Liver (tissue), 9 donors: ENCODE data around the gene ZDHHC11. TPM values are rescaled to one million over a fixed set of nuclear protein-coding genes. Genes with fewer than 3 reads are reported as not detected.
"Not testable (repeated sequence)": the region's sequence is repeated elsewhere in the genome, so short reads cannot be mapped to it uniquely, and the experiment has no call there.

Experiments used
- DNase-seq: peaks from one replicate; pipeline ENCODE4 v3.0.0-alpha.2; 2017; ENCODE audit warnings: low spot score
- H3K27ac ChIP-seq, 2 donors: one replicate each; pipeline ENCODE4 v1.7.0; 2013; ENCODE audit warnings: inconsistent platforms in 2 of 2, low read length in 2 of 2, control low read depth in 1 of 2, low read depth in 1 of 2, mild to moderate bottlenecking in 1 of 2
- H3K27me3 ChIP-seq, 4 donors: one replicate each; pipeline versions ENCODE4 v1.6.1 to v1.7.0; 2013; ENCODE audit warnings: low read length in 3 of 4, inconsistent platforms in 1 of 4, mild to moderate bottlenecking in 1 of 4, moderate library complexity in 1 of 4; ENCODE audit not compliant: control insufficient read depth in 4 of 4, insufficient read depth in 4 of 4
- H3K36me3 ChIP-seq, 4 donors: one replicate each; pipeline versions ENCODE4 v1.6.1 to v1.7.0; 2013; ENCODE audit warnings: low read length in 3 of 4, mild to moderate bottlenecking in 3 of 4, low read depth in 1 of 4, moderate library complexity in 1 of 4; ENCODE audit not compliant: control insufficient read depth in 4 of 4, insufficient read depth in 3 of 4
- H3K4me1 ChIP-seq, 4 donors: one replicate each; pipeline versions ENCODE4 v1.6.1 to v1.7.0; 2013; ENCODE audit warnings: low read length in 3 of 4, mild to moderate bottlenecking in 3 of 4, moderate library complexity in 1 of 4; ENCODE audit not compliant: control insufficient read depth in 4 of 4, insufficient read depth in 4 of 4
- H3K4me3 ChIP-seq, 3 donors: one replicate each; pipeline versions ENCODE4 v1.6.1 to v1.7.0; 2013; ENCODE audit warnings: low read length in 3 of 3, control low read depth in 1 of 3, low read depth in 1 of 3, mild to moderate bottlenecking in 1 of 3
- H3K9ac ChIP-seq, 2 donors: one replicate each; pipeline ENCODE4 v1.7.0; 2013; ENCODE audit warnings: low read length in 2 of 2, mild to moderate bottlenecking in 2 of 2, moderate library complexity in 2 of 2, control low read depth in 1 of 2, low read depth in 1 of 2
- H3K9me3 ChIP-seq, 4 donors: one replicate each; pipeline versions ENCODE4 v1.6.1 to v1.7.0; 2013; ENCODE audit warnings: low read length in 3 of 4; ENCODE audit not compliant: control insufficient read depth in 4 of 4
- CTCF ChIP-seq: fragments of 150-350 bp; IDR thresholded peaks from 2 replicates; pipeline ENCODE4 v1.5.1; 2017; ENCODE audit warnings: improper control_type of control experiment, low read depth, low read length; ENCODE audit not compliant: missing input control
- EGR1 ChIP-seq, 2 donors: IDR thresholded peaks; 2 replicates each; pipeline ENCODE4 v1.6.1; 2016 to 2018; ENCODE audit warnings: antibody characterized with exemption in 2 of 2, low read depth in 2 of 2
- FOXA1 ChIP-seq: IDR thresholded peaks from 2 replicates; pipeline ENCODE4 v1.6.1; 2016; ENCODE audit warnings: antibody characterized with exemption
- FOXA2 ChIP-seq: IDR thresholded peaks from 2 replicates; pipeline ENCODE4 v1.6.1; 2016; ENCODE audit warnings: antibody characterized with exemption
- GABPA ChIP-seq, 2 donors: IDR thresholded peaks in 1 of 2; conservative IDR thresholded peaks in 1 of 2; 2 replicates each; pipeline ENCODE4 v1.6.1; 2016; ENCODE audit warnings: antibody characterized with exemption in 2 of 2, mild to moderate bottlenecking in 1 of 2, moderate library complexity in 1 of 2
- HNF4A ChIP-seq, 2 donors: conservative IDR thresholded peaks; 2 replicates each; pipeline ENCODE4 v1.6.1; 2016; ENCODE audit warnings: antibody characterized with exemption in 2 of 2, mild to moderate bottlenecking in 2 of 2
- HNF4G ChIP-seq: IDR thresholded peaks from 2 replicates; pipeline ENCODE4 v1.6.1; 2016; ENCODE audit warnings: antibody characterized with exemption
- JUND ChIP-seq, 2 donors: IDR thresholded peaks; 2 replicates each; pipeline ENCODE4 v1.6.1; 2016; ENCODE audit warnings: antibody characterized with exemption in 2 of 2
- NR2F2 ChIP-seq: IDR thresholded peaks from 2 replicates; pipeline ENCODE4 v1.6.1; 2016; ENCODE audit warnings: antibody characterized with exemption
- RAD21 ChIP-seq, 2 donors: IDR thresholded peaks; 2 replicates each; pipeline ENCODE4 v1.6.1; 2016; ENCODE audit warnings: antibody characterized with exemption in 2 of 2, mild to moderate bottlenecking in 2 of 2
- RXRA ChIP-seq, 2 donors: IDR thresholded peaks; 2 replicates each; pipeline ENCODE4 v1.6.1; 2017 to 2018; ENCODE audit warnings: antibody characterized with exemption in 2 of 2, mild to moderate bottlenecking in 1 of 2
- SP1 ChIP-seq: IDR thresholded peaks from 2 replicates; pipeline ENCODE4 v1.6.1; 2018; ENCODE audit warnings: antibody characterized with exemption, mild to moderate bottlenecking
- TAF1 ChIP-seq: conservative IDR thresholded peaks from 2 replicates; pipeline ENCODE4 v1.6.1; 2016; ENCODE audit warnings: antibody characterized with exemption, mild to moderate bottlenecking
- YY1 ChIP-seq: IDR thresholded peaks from 2 replicates; pipeline ENCODE4 v1.6.1; 2016; ENCODE audit warnings: antibody characterized with exemption, mild to moderate bottlenecking
- ZBTB33 ChIP-seq: IDR thresholded peaks from 2 replicates; pipeline ENCODE4 v1.6.1; 2016; ENCODE audit warnings: antibody characterized with exemption
- WGBS: extraction: QIAGEN DNeasy Blood & Tissue Kit; methylation state at CpG from one replicate; pipeline ENCODE4 v1.1.7; 2013; 5-methylcytosine and 5-hydroxymethylcytosine counted together
- polyA plus RNA-seq, 2 donors: library from polyadenylated mRNA; stranded (reverse) in 1 of 2; unstranded in 1 of 2; fragments of 200-250 nt in 1 of 2; fragments of >200 nt in 1 of 2; fragmentation: Nextera tagmentation in 1 of 2; extraction: Ambion mirVana in 1 of 2; gene quantifications; one replicate each; pipeline versions ENCODE4 v1.2.1 to v1.2.3, GENCODE V29; 2013 to 2015
- total RNA-seq, 2 donors: library from RNA; depleted of rRNA; stranded (reverse); fragments of >200 nt; gene quantifications; one replicate each; pipeline ENCODE4 v1.2.3, GENCODE V29; 2014
- TF ChIP-seq, protein P1 (sequence below): IDR thresholded peaks from 2 replicates; pipeline ENCODE4 v1.6.1; 2016; ENCODE audit warnings: antibody characterized with exemption
- TF ChIP-seq, protein P2 (sequence below): IDR thresholded peaks from 2 replicates; pipeline ENCODE4 v1.6.1; 2016; ENCODE audit warnings: antibody characterized with exemption, mild to moderate bottlenecking
- donor health status: healthy.
- donor health status: healthy.
- donor health status: healthy.
- donor health status: healthy.
- donor health status: healthy.

ZDHHC11 gene
- total and polyA plus RNA-seq, 4 donors = 0.93 to 3.2 (median 1.3) TPM

DNA sequence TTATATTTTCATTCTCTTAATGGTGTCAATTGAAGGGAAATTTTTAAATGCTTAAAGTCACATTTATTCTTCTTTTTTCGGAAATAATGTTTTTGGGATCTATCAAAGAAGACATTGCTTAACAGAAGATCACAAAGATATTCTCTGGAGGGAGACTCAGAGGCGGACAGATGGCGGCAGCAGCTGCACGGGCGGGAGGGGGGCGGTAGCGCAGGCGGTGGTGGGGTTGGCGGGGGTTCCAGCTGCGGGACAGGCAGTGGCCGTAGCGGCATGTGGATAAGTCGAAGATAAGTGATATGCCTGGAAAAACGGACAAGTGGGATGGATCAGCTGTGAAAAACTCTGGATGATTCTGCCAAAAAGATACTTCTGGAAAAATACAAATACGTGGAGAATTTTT lies 34.6 kb downstream of the ZDHHC11 start:
- DNase-seq = no peak
- no peak for TF ChIP-seq GABPA (IDR thresholded peaks at IDR 0.05 in 1 of 2, conservative IDR thresholded peaks at IDR 0.05 in 1 of 2)
- TF ChIP-seq YY1 = no peak
- TF ChIP-seq NR2F2 = no peak
- TF ChIP-seq ZBTB33 = no peak
- TF ChIP-seq FOXA2 = no peak
- no peak for TF ChIP-seq SP1
- TF ChIP-seq EGR1 (IDR thresholded peaks at IDR 0.05; ENCODE audit: low read depth in 2 of 2) = no peak
- no peak for TF ChIP-seq HNF4A (conservative IDR thresholded peaks at IDR 0.05)
- TF ChIP-seq JUND (IDR thresholded peaks at IDR 0.05) = no peak
- no peak for TF ChIP-seq HNF4G
- no peak for TF ChIP-seq RAD21 (IDR thresholded peaks at IDR 0.05)
- TF ChIP-seq RXRA (IDR thresholded peaks at IDR 0.05) = no peak
- TF ChIP-seq, protein P1, sequence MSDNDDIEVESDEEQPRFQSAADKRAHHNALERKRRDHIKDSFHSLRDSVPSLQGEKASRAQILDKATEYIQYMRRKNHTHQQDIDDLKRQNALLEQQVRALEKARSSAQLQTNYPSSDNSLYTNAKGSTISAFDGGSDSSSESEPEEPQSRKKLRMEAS = no peak
- TF ChIP-seq, protein P2, sequence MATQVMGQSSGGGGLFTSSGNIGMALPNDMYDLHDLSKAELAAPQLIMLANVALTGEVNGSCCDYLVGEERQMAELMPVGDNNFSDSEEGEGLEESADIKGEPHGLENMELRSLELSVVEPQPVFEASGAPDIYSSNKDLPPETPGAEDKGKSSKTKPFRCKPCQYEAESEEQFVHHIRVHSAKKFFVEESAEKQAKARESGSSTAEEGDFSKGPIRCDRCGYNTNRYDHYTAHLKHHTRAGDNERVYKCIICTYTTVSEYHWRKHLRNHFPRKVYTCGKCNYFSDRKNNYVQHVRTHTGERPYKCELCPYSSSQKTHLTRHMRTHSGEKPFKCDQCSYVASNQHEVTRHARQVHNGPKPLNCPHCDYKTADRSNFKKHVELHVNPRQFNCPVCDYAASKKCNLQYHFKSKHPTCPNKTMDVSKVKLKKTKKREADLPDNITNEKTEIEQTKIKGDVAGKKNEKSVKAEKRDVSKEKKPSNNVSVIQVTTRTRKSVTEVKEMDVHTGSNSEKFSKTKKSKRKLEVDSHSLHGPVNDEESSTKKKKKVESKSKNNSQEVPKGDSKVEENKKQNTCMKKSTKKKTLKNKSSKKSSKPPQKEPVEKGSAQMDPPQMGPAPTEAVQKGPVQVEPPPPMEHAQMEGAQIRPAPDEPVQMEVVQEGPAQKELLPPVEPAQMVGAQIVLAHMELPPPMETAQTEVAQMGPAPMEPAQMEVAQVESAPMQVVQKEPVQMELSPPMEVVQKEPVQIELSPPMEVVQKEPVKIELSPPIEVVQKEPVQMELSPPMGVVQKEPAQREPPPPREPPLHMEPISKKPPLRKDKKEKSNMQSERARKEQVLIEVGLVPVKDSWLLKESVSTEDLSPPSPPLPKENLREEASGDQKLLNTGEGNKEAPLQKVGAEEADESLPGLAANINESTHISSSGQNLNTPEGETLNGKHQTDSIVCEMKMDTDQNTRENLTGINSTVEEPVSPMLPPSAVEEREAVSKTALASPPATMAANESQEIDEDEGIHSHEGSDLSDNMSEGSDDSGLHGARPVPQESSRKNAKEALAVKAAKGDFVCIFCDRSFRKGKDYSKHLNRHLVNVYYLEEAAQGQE = no peak
- no peak for TF ChIP-seq TAF1
- TF ChIP-seq FOXA1 = no peak
- TF ChIP-seq CTCF = no peak
- Histone ChIP-seq H3K9me3 (no peaks in the 10 kb centered on the region), H3K27ac (no peak overlapping the region), H3K4me3 (no peak overlapping the region), H3K4me1 (peaks cover 0 to 9% (median 2%) of the 10 kb centered on the region in 4 donors), H3K27me3 (no peaks in the 10 kb centered on the region), H3K9ac (no peak overlapping the region), H3K36me3 (peaks cover 0 to 2% (median 0%) of the 10 kb centered on the region in 4 donors)
- WGBS = 98% methylated on average over 15 of the region's 15 CpGs

DNA sequence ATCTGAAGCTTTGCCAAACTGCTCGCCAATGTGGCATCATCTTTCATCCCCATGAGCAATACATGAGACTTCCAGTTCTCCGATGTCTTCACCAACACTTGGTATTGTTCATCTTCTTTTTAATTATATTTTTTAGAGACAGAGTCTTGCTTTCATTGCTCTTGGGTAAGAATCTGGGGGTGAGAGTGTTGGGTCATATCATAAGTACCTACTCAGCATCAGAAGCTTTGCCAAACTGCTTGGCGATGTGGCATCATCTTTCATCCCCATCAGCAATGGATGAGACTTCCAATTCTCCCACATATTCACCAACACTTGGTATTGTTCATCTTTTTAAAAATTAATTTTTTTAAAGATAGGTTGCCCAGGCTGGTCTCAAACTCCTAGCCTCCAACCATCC lies 35.3 kb downstream of the ZDHHC11 start:
- H3K27ac ChIP-seq = no peak overlapping the region
- H3K36me3 ChIP-seq = peaks cover 0 to 2% (median 0%) of the 10 kb centered on the region in 4 donors
- no peak overlapping the region for H3K4me3 ChIP-seq
- H3K27me3 ChIP-seq = no peaks in the 10 kb centered on the region
- 97% methylated on average over 3 of the region's 3 CpGs for WGBS
- DNase-seq = no peak
- H3K9ac ChIP-seq = no peak overlapping the region
- H3K9me3 ChIP-seq = no peaks in the 10 kb centered on the region
- H3K4me1 ChIP-seq = peaks cover 0 to 8% (median 2%) of the 10 kb centered on the region in 4 donors
- TF ChIP-seq JUND (IDR thresholded peaks at IDR 0.05) = no peak
- no peak for TF ChIP-seq RAD21 (IDR thresholded peaks at IDR 0.05)
- TF ChIP-seq, protein P1 = no peak
- no peak for TF ChIP-seq ZBTB33
- TF ChIP-seq TAF1 = no peak
- no peak for TF ChIP-seq GABPA (IDR thresholded peaks at IDR 0.05 in 1 of 2, conservative IDR thresholded peaks at IDR 0.05 in 1 of 2)
- no peak for TF ChIP-seq YY1
- TF ChIP-seq NR2F2 = no peak
- no peak for TF ChIP-seq EGR1 (IDR thresholded peaks at IDR 0.05; ENCODE audit: low read depth in 2 of 2)
- no peak for TF ChIP-seq RXRA (IDR thresholded peaks at IDR 0.05)

GRCh38 chr5:813575-813974 lies 37.2 kb downstream of the ZDHHC11 start:
- not testable (repeated sequence) for DNase-seq, H3K4me3 ChIP-seq, H3K9me3 ChIP-seq, H3K27ac ChIP-seq, H3K27me3 ChIP-seq, H3K36me3 ChIP-seq, H3K9ac ChIP-seq, H3K4me1 ChIP-seq
- 93% methylated on average over 5 of the region's 5 CpGs for WGBS
